Measurements from ENCODE around the gene QSOX1.
"Not testable (repeated sequence)": the region's sequence is repeated elsewhere in the genome, so short reads cannot be mapped to it uniquely, and the experiment has no call there.

Gene QSOX1

GRCh38 chr1:180133193-180133592 lies 21.5 kb upstream of the QSOX1 start:
- Histone ChIP-seq H3K36me3 (ENCODE audit: control insufficient read depth, insufficient read depth, low read length) (no peaks in the 10 kb centered on the region), H3K27ac (ENCODE audit: low read length) (no peak overlapping the region), H3K27me3 (ENCODE audit: control insufficient read depth, insufficient read depth, low read length) (no peaks in the 10 kb centered on the region), H3K4me3 (ENCODE audit: low read length) (no peak overlapping the region), H3K4me1 (ENCODE audit: control insufficient read depth, insufficient read depth, low read length) (no peaks in the 10 kb centered on the region), H3K9me3 (ENCODE audit: control insufficient read depth, insufficient read depth, low read length) (no peaks in the 10 kb centered on the region)
- DNase-seq (ENCODE audit: low read depth, low spot score) = no peak
- WGBS (ENCODE audit: insufficient coverage, insufficient read length) = no CpG with 5 or more reads among the region's 1 CpG

GRCh38 chr1:180133688-180134087 lies 21.0 kb upstream of the QSOX1 start:
- H3K9me3 ChIP-seq (ENCODE audit: control insufficient read depth, insufficient read depth, low read length); DNase-seq (ENCODE audit: low read depth, low spot score); H3K4me3 ChIP-seq (ENCODE audit: low read length); H3K27me3 ChIP-seq (ENCODE audit: control insufficient read depth, insufficient read depth, low read length); H3K4me1 ChIP-seq (ENCODE audit: control insufficient read depth, insufficient read depth, low read length); H3K27ac ChIP-seq (ENCODE audit: low read length); H3K36me3 ChIP-seq (ENCODE audit: control insufficient read depth, insufficient read depth, low read length): not testable (repeated sequence)
- WGBS (ENCODE audit: insufficient coverage, insufficient read length) = no CpG with 5 or more reads among the region's 9 CpGs

GRCh38 chr1:180135535-180135934 lies 19.1 kb upstream of the QSOX1 start:
- Histone ChIP-seq H3K27me3 (ENCODE audit: control insufficient read depth, insufficient read depth, low read length) (no peaks in the 10 kb centered on the region), H3K4me1 (ENCODE audit: control insufficient read depth, insufficient read depth, low read length) (no peaks in the 10 kb centered on the region), H3K27ac (ENCODE audit: low read length) (no peak overlapping the region), H3K36me3 (ENCODE audit: control insufficient read depth, insufficient read depth, low read length) (no peaks in the 10 kb centered on the region), H3K4me3 (ENCODE audit: low read length) (no peak overlapping the region), H3K9me3 (ENCODE audit: control insufficient read depth, insufficient read depth, low read length) (no peaks in the 10 kb centered on the region)
- no CpG with 5 or more reads among the region's 1 CpG for WGBS (ENCODE audit: insufficient coverage, insufficient read length)
- no peak for DNase-seq (ENCODE audit: low read depth, low spot score)

- H3K36me3 ChIP-seq (ENCODE audit: control insufficient read depth, insufficient read depth, low read length) = no peaks in the 10 kb centered on the region
- DNase-seq (ENCODE audit: low read depth, low spot score) = no peak
Measured at GRCh38 chr1:180136331-180136967, 18.2 kb upstream of the QSOX1 start.

GRCh38 chr1:180136968-180137356 lies 17.7 kb upstream of the QSOX1 start:
- no peaks in the 10 kb centered on the region for H3K4me1 ChIP-seq (ENCODE audit: control insufficient read depth, insufficient read depth, low read length)
- H3K27me3 ChIP-seq (ENCODE audit: control insufficient read depth, insufficient read depth, low read length) = no peaks in the 10 kb centered on the region
- no peak overlapping the region for H3K27ac ChIP-seq (ENCODE audit: low read length)
- H3K36me3 ChIP-seq (ENCODE audit: control insufficient read depth, insufficient read depth, low read length) = no peaks in the 10 kb centered on the region
- H3K9me3 ChIP-seq (ENCODE audit: control insufficient read depth, insufficient read depth, low read length) = no peaks in the 10 kb centered on the region
- no peak for DNase-seq (ENCODE audit: low read depth, low spot score)
- no peak overlapping the region for H3K4me3 ChIP-seq (ENCODE audit: low read length)

More at GRCh38 chr1:180136331-180136967, 18.2 kb upstream of the QSOX1 start:
- no peaks in the 10 kb centered on the region for H3K27me3 ChIP-seq (ENCODE audit: control insufficient read depth, insufficient read depth, low read length)
- no peak overlapping the region for H3K27ac ChIP-seq (ENCODE audit: low read length)
- no peak overlapping the region for H3K4me3 ChIP-seq (ENCODE audit: low read length)
- H3K4me1 ChIP-seq (ENCODE audit: control insufficient read depth, insufficient read depth, low read length) = no peaks in the 10 kb centered on the region
- no CpG with 5 or more reads among the region's 4 CpGs for WGBS (ENCODE audit: insufficient coverage, insufficient read length)
- H3K9me3 ChIP-seq (ENCODE audit: control insufficient read depth, insufficient read depth, low read length) = no peaks in the 10 kb centered on the region

- Histone ChIP-seq H3K4me3 (ENCODE audit: low read length) (no peak overlapping the region), H3K36me3 (ENCODE audit: control insufficient read depth, insufficient read depth, low read length) (no peaks in the 10 kb centered on the region), H3K4me1 (ENCODE audit: control insufficient read depth, insufficient read depth, low read length) (no peaks in the 10 kb centered on the region), H3K9me3 (ENCODE audit: control insufficient read depth, insufficient read depth, low read length) (no peaks in the 10 kb centered on the region), H3K27me3 (ENCODE audit: control insufficient read depth, insufficient read depth, low read length) (no peaks in the 10 kb centered on the region), H3K27ac (ENCODE audit: low read length) (no peak overlapping the region)
- no peak for DNase-seq (ENCODE audit: low read depth, low spot score)
- WGBS (ENCODE audit: insufficient coverage, insufficient read length) = 100% methylated on average over 1 of the region's 2 CpGs
Measured at GRCh38 chr1:180137776-180138175, 16.9 kb upstream of the QSOX1 start.

GRCh38 chr1:180141381-180141934 lies 13.2 kb upstream of the QSOX1 start:
- H3K9me3 ChIP-seq (ENCODE audit: control insufficient read depth, insufficient read depth, low read length) = no peaks in the 10 kb centered on the region
- no peak for DNase-seq (ENCODE audit: low read depth, low spot score)
- no CpG with 5 or more reads among the region's 6 CpGs for WGBS (ENCODE audit: insufficient coverage, insufficient read length)
- no peak overlapping the region for H3K27ac ChIP-seq (ENCODE audit: low read length)
- no peak overlapping the region for H3K4me3 ChIP-seq (ENCODE audit: low read length)
- no peaks in the 10 kb centered on the region for H3K4me1 ChIP-seq (ENCODE audit: control insufficient read depth, insufficient read depth, low read length)
- no peaks in the 10 kb centered on the region for H3K27me3 ChIP-seq (ENCODE audit: control insufficient read depth, insufficient read depth, low read length)
- no peaks in the 10 kb centered on the region for H3K36me3 ChIP-seq (ENCODE audit: control insufficient read depth, insufficient read depth, low read length)

GRCh38 chr1:180143359-180143758 lies 11.3 kb upstream of the QSOX1 start:
- DNase-seq (ENCODE audit: low read depth, low spot score) = no peak
- H3K27me3 ChIP-seq (ENCODE audit: control insufficient read depth, insufficient read depth, low read length) = no peaks in the 10 kb centered on the region
- no CpG with 5 or more reads among the region's 3 CpGs for WGBS (ENCODE audit: insufficient coverage, insufficient read length)
- no peak overlapping the region for H3K27ac ChIP-seq (ENCODE audit: low read length)
- H3K36me3 ChIP-seq (ENCODE audit: control insufficient read depth, insufficient read depth, low read length) = no peaks in the 10 kb centered on the region
- no peaks in the 10 kb centered on the region for H3K9me3 ChIP-seq (ENCODE audit: control insufficient read depth, insufficient read depth, low read length)
- H3K4me1 ChIP-seq (ENCODE audit: control insufficient read depth, insufficient read depth, low read length) = no peaks in the 10 kb centered on the region
- no peak overlapping the region for H3K4me3 ChIP-seq (ENCODE audit: low read length)

GRCh38 chr1:180144659-180145357 lies 9.9 kb upstream of the QSOX1 start:
- Histone ChIP-seq H3K27me3 (ENCODE audit: control insufficient read depth, insufficient read depth, low read length) (no peaks in the 10 kb centered on the region), H3K4me1 (ENCODE audit: control insufficient read depth, insufficient read depth, low read length) (no peaks in the 10 kb centered on the region), H3K9me3 (ENCODE audit: control insufficient read depth, insufficient read depth, low read length) (no peaks in the 10 kb centered on the region), H3K27ac (ENCODE audit: low read length) (no peak overlapping the region), H3K4me3 (ENCODE audit: low read length) (no peak overlapping the region), H3K36me3 (ENCODE audit: control insufficient read depth, insufficient read depth, low read length) (no peaks in the 10 kb centered on the region)
- no CpG with 5 or more reads among the region's 6 CpGs for WGBS (ENCODE audit: insufficient coverage, insufficient read length)
- no peak for DNase-seq (ENCODE audit: low read depth, low spot score)

- Histone ChIP-seq H3K27ac (ENCODE audit: low read length) (no peak overlapping the region), H3K4me3 (ENCODE audit: low read length) (no peak overlapping the region), H3K4me1 (ENCODE audit: control insufficient read depth, insufficient read depth, low read length) (no peaks in the 10 kb centered on the region), H3K27me3 (ENCODE audit: control insufficient read depth, insufficient read depth, low read length) (no peaks in the 10 kb centered on the region), H3K9me3 (ENCODE audit: control insufficient read depth, insufficient read depth, low read length) (no peaks in the 10 kb centered on the region), H3K36me3 (ENCODE audit: control insufficient read depth, insufficient read depth, low read length) (no peaks in the 10 kb centered on the region)
- DNase-seq (ENCODE audit: low read depth, low spot score) = no peak
- no CpG with 5 or more reads among the region's 3 CpGs for WGBS (ENCODE audit: insufficient coverage, insufficient read length)
Measured at GRCh38 chr1:180145446-180145845, 9.2 kb upstream of the QSOX1 start.

GRCh38 chr1:180150982-180151381 lies 3.7 kb upstream of the QSOX1 start:
- no CpG with 5 or more reads among the region's 1 CpG for WGBS (ENCODE audit: insufficient coverage, insufficient read length)
- no peaks in the 10 kb centered on the region for H3K36me3 ChIP-seq (ENCODE audit: control insufficient read depth, insufficient read depth, low read length)
- H3K27ac ChIP-seq (ENCODE audit: low read length) = no peak overlapping the region
- H3K9me3 ChIP-seq (ENCODE audit: control insufficient read depth, insufficient read depth, low read length) = no peaks in the 10 kb centered on the region
- H3K4me3 ChIP-seq (ENCODE audit: low read length) = no peak overlapping the region
- no peaks in the 10 kb centered on the region for H3K27me3 ChIP-seq (ENCODE audit: control insufficient read depth, insufficient read depth, low read length)
- H3K4me1 ChIP-seq (ENCODE audit: control insufficient read depth, insufficient read depth, low read length) = no peaks in the 10 kb centered on the region
- DNase-seq (ENCODE audit: low read depth, low spot score) = no peak
